Epithelial cell of proximal tubule (primary cell): ENCODE data around the gene TENM3. TPM values are rescaled to one million over a fixed set of nuclear protein-coding genes. Genes with fewer than 3 reads are reported as not detected.

ENCODE experiments used
- DNase-seq: peaks from one replicate; pipeline ENCODE4 v3.0.0-alpha.2; 2011; ENCODE audit warnings: low read depth
- H3K4me3 ChIP-seq: 2 replicates; pipeline ENCODE4 v1.5.1; 2011; ENCODE audit warnings: low read depth, mild to moderate bottlenecking, low read length
- total RNA-seq: library from RNA; depleted of rRNA; stranded (reverse); fragments of >200 nt; gene quantifications from 2 replicates; pipeline ENCODE4 v1.2.3, GENCODE V29; 2015
- TF ChIP-seq, protein P1 (sequence below): conservative IDR thresholded peaks from 2 replicates; pipeline ENCODE4 v1.5.1; 2012; ENCODE audit warnings: low read depth, mild to moderate bottlenecking, low read length

Gene TENM3
- total RNA-seq, 1 donor from 2014 or later: 2.4 TPM

DNA sequence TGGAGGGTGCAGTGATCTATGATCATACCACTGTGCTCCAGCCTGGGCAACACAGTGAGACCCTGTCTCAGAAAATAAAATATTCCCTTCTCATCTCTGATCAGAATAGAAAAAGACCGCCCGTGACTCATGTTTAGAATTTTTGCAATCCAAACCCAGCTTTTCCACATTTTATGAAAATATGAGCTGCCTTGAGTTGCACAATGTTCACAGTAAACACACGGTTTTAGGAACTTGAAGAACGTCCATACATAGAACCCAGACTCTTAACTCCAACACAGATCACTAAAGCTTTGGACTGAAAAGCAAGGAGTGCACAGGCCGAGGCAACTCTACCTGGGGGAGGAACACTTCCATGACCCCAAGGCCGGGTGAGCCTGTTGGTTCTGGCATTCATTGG lies 305.0 kb downstream of the TENM3 start:
- TF ChIP-seq, protein P1, sequence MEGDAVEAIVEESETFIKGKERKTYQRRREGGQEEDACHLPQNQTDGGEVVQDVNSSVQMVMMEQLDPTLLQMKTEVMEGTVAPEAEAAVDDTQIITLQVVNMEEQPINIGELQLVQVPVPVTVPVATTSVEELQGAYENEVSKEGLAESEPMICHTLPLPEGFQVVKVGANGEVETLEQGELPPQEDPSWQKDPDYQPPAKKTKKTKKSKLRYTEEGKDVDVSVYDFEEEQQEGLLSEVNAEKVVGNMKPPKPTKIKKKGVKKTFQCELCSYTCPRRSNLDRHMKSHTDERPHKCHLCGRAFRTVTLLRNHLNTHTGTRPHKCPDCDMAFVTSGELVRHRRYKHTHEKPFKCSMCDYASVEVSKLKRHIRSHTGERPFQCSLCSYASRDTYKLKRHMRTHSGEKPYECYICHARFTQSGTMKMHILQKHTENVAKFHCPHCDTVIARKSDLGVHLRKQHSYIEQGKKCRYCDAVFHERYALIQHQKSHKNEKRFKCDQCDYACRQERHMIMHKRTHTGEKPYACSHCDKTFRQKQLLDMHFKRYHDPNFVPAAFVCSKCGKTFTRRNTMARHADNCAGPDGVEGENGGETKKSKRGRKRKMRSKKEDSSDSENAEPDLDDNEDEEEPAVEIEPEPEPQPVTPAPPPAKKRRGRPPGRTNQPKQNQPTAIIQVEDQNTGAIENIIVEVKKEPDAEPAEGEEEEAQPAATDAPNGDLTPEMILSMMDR: no peak
- DNase-seq: no peak

DNA sequence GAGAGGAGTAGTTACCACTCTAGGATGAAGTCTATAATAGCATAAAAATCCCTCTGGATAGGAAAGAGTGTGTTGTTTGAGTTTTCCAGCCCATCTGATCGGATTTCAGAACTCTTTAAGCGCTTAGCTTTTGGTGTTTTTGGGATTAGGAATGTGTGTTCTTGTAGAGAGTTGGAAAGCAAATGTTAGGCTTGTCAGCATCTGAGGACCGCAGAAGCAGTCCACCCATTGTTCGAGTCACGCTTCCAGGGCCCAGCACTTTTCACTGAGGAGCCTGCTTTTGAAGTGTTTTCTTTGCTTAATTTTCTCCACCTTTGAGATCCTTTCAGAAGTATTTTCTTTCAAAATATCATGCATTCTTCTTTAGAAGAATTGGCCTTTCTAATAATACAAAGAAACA lies 306.2 kb downstream of the TENM3 start:
- DNase-seq: no peak
- H3K4me3 ChIP-seq: no peak overlapping the region
- TF ChIP-seq, protein P1: no peak

More for the DNA sequence above, 305.0 kb downstream of the TENM3 start:
- no peak overlapping the region for H3K4me3 ChIP-seq

DNA sequence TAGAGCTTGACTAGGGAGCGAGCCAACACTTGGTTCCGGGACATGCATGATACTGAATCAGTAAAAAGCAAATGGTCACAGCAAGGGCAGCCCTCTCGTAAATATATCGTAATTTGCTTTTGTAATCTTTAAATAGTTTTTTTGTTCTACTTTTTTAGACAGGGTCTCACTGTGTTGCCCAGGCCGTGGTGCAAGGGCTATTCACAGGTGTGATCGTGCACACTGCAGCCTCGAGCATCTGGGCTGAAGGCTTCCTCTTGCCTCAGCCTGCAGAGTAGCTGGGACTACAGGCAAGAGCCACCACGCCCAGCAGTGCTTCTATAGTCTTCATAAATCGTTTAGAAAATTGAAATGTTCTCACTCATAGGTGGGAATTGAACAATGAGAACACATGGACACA lies 309.7 kb downstream of the TENM3 start:
- TF ChIP-seq, protein P1: no peak
- no peak for DNase-seq
- H3K4me3 ChIP-seq: no peak overlapping the region

DNA sequence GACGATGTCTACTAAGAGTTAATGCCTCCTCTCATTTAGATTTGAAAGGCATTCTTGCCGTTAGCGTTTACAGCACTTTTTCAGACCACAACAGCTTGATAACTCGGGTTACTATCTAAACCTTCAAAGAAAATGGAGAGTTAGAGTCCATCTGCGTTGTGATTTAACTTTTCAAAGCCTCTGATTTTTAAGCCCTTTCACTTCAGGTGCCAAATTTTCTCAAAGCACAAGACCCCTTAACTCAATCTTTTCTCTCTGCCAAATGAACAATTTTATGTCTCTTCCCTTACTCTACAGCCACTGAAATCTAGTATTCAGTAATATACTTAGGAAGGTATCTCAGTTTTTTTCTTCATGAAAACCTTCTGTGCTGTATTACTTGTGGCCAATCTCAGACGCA lies 310.5 kb downstream of the TENM3 start:
- TF ChIP-seq, protein P1: no peak
- peak overlapping the region; percentile 32 for H3K4me3 ChIP-seq
- no peak for DNase-seq

DNA sequence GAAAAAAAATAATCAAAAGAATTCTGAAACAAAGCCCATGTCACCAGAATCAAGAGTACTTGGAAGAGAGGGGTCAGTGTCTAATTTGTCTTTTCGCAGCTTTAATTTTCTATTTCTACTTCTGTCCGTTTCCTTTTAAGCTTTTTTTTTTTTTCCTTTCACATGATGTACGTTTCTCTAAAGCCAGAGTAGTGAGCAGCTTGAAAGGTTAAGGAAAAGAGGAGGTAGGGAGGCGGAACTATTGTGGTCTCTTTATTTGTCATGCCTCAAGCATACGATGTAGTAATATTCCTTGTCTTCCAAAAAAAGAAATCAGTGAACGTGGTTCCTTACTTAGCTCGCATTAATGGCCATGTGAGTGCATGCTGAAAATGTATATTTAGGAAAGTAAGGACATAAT lies 311.5 kb downstream of the TENM3 start:
- no peak for DNase-seq
- TF ChIP-seq, protein P1: no peak
- peak overlapping the region; percentile 32 for H3K4me3 ChIP-seq

DNA sequence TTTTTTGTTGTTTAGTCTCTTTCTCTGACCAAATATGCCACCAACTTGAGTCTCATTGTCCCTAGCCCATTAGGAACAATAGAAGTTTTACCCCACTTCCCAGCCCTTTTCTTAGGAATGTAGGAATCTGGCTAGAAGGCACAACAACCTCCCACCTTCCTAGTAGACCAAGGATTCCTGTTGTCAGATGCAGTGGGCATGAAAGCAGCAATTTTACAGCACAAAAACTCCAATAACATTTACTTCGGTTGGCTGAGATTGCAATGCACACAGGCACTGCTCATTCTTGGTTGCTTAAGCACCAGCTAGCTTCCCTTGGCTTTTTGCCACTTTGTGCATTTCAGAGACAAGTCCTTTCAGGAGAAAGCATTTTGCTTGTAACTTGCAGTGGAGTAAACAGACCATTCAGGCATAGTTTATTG lies 312.8 kb downstream of the TENM3 start:
- TF ChIP-seq, protein P1: no peak
- H3K4me3 ChIP-seq: no peak overlapping the region
- peak; percentile 99 for DNase-seq

DNA sequence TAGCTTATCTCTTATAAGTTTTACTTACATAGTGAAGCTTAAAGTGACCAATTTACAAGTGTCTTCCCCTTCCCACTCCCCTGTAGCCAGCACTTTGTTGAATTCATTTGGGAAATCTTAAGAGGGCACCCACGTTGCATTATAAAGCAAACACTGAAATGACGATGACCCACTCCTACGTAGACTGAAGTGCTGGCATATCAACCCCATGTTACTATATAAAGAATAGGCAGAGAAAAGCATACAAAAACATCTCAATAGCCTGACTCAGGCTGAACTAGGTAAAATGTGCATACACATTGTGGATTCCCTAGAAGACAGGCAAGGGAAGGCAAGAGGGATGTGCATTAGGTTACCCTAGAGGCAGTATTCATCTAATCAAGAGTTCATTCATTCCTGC lies 313.4 kb downstream of the TENM3 start:
- DNase-seq: no peak
- no peak overlapping the region for H3K4me3 ChIP-seq
- TF ChIP-seq, protein P1: no peak
